Measurements from ENCODE around the gene SNURF. TPM values are rescaled to one million over a fixed set of nuclear protein-coding genes. Genes with fewer than 3 reads are reported as not detected.

Gene SNURF
- total RNA-seq, 1 donor from 2014 or later: 4.7 TPM

DNA sequence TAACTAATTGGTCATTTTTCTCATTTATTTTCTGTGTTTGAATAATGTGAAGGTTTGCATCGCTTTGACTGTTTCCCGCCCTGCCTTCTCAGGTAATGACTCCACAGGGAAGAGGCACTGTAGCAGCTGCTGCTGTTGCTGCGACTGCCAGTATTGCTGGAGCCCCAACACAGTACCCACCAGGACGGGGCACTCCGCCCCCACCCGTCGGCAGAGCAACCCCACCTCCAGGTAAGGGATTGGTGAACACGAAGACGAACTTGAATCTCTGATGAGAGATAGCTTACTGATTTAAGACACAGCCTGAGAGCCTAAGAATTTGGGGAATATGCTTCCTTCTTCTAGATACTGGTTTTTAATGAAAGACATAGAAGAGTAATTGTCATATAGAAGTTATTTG lies 22.9 kb downstream of the SNURF start:
- TF ChIP-seq, protein P1, sequence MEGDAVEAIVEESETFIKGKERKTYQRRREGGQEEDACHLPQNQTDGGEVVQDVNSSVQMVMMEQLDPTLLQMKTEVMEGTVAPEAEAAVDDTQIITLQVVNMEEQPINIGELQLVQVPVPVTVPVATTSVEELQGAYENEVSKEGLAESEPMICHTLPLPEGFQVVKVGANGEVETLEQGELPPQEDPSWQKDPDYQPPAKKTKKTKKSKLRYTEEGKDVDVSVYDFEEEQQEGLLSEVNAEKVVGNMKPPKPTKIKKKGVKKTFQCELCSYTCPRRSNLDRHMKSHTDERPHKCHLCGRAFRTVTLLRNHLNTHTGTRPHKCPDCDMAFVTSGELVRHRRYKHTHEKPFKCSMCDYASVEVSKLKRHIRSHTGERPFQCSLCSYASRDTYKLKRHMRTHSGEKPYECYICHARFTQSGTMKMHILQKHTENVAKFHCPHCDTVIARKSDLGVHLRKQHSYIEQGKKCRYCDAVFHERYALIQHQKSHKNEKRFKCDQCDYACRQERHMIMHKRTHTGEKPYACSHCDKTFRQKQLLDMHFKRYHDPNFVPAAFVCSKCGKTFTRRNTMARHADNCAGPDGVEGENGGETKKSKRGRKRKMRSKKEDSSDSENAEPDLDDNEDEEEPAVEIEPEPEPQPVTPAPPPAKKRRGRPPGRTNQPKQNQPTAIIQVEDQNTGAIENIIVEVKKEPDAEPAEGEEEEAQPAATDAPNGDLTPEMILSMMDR (IDR thresholded peaks at IDR 0.05; ENCODE audit: insufficient read depth, low read length, severe bottlenecking): no peak
- H3K27me3 ChIP-seq (ENCODE audit: control insufficient read depth, insufficient read depth, low read length): no peaks in the 10 kb centered on the region
- peaks cover 3% of the 10 kb centered on the region for H3K36me3 ChIP-seq (ENCODE audit: control insufficient read depth, insufficient read depth, low read length)
- FAIRE-seq (no peak), DNase-seq (ENCODE audit: low read depth) (no peak)
- H3K4me3 ChIP-seq (ENCODE audit: low read depth, low read length): no peak overlapping the region

GRCh38 chr15:24985224-24985623 lies 30.4 kb downstream of the SNURF start:
- Histone ChIP-seq H3K36me3 (ENCODE audit: control insufficient read depth, insufficient read depth, low read length) (peaks cover 1% of the 10 kb centered on the region), H3K27me3 (ENCODE audit: control insufficient read depth, insufficient read depth, low read length) (no peaks in the 10 kb centered on the region), H3K4me3 (ENCODE audit: low read depth, low read length) (no peak overlapping the region)
- FAIRE-seq (no peak), DNase-seq (ENCODE audit: low read depth) (peak; percentile 55)
- TF ChIP-seq, protein P1 (IDR thresholded peaks at IDR 0.05; ENCODE audit: insufficient read depth, low read length, severe bottlenecking): no peak

DNA sequence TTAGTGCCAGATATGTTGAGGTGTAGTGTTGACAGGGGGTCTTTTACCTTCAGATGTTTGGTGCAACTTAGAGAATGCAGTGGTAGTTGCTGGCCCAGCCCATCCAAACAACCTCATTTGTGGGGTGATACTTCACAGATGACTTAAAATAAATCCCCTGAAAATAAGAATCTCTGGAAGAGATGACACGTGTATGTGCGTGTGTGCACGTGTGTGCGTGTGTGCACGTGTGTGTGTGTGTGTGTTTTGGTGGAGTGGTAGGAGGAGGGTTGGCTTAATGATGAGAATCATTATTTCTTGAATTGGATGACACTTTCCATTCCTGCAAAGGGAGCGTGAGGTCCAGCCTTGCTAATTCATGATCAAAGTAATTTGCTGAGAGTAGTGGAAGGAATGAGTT lies 31.9 kb downstream of the SNURF start:
- H3K27me3 ChIP-seq (ENCODE audit: control insufficient read depth, insufficient read depth, low read length): no peaks in the 10 kb centered on the region
- H3K4me3 ChIP-seq (ENCODE audit: low read depth, low read length): no peak overlapping the region
- H3K36me3 ChIP-seq (ENCODE audit: control insufficient read depth, insufficient read depth, low read length): peaks cover 1% of the 10 kb centered on the region
- FAIRE-seq: no peak
- TF ChIP-seq, protein P1 (IDR thresholded peaks at IDR 0.05; ENCODE audit: insufficient read depth, low read length, severe bottlenecking): no peak
- DNase-seq (ENCODE audit: low read depth): no peak

Other genes starting within 250 kb of the SNURF start
- gene SNRPN, start within 50 bp of the SNURF start, total RNA-seq: 79.2 and 117 TPM in 2 replicates